ENCODE data around the gene CCDC13.
A peak's percentile ranks its signal among the peaks of the same experiment; 100 is the strongest.

CCDC13 gene

GRCh38 chr3:42752441-42752840, 20.6 kb downstream of the CCDC13 start:
- DNase-seq (ENCODE audit: low spot score): no peak

- no peak for DNase-seq (ENCODE audit: low spot score)
Measured at GRCh38 chr3:42751609-42752008, 21.4 kb downstream of the CCDC13 start.

- no peak for DNase-seq (ENCODE audit: low spot score)
Measured at GRCh38 chr3:42750834-42751233, 22.2 kb downstream of the CCDC13 start.

GRCh38 chr3:42749753-42750231, 23.3 kb downstream of the CCDC13 start:
- peak; percentile 18 for DNase-seq (ENCODE audit: low spot score)

- DNase-seq (ENCODE audit: low spot score): peak; percentile 21
Measured at GRCh38 chr3:42749025-42749752, 23.9 kb downstream of the CCDC13 start.

GRCh38 chr3:42747581-42747980, 25.5 kb downstream of the CCDC13 start:
- no peak for DNase-seq (ENCODE audit: low spot score)

- no peak for DNase-seq (ENCODE audit: low spot score)
Measured at GRCh38 chr3:42746455-42747450, 26.3 kb downstream of the CCDC13 start.

GRCh38 chr3:42745776-42746454, 27.1 kb downstream of the CCDC13 start:
- DNase-seq (ENCODE audit: low spot score): no peak

GRCh38 chr3:42745291-42745745, 27.7 kb downstream of the CCDC13 start:
- no peak for DNase-seq (ENCODE audit: low spot score)

- DNase-seq (ENCODE audit: low spot score): no peak
Measured at GRCh38 chr3:42743204-42743995, 29.7 kb downstream of the CCDC13 start.

- DNase-seq (ENCODE audit: low spot score): no peak
Measured at GRCh38 chr3:42742688-42743087, 30.4 kb downstream of the CCDC13 start.

- no peak for DNase-seq (ENCODE audit: low spot score)
Measured at GRCh38 chr3:42742259-42742658, 30.8 kb downstream of the CCDC13 start.

GRCh38 chr3:42741796-42742195, 31.3 kb downstream of the CCDC13 start:
- no peak for DNase-seq (ENCODE audit: low spot score)

GRCh38 chr3:42739401-42740158, 33.5 kb downstream of the CCDC13 start:
- no peak for DNase-seq (ENCODE audit: low spot score)

GRCh38 chr3:42736531-42736930, 36.5 kb downstream of the CCDC13 start:
- no peak for DNase-seq (ENCODE audit: low spot score)

GRCh38 chr3:42736081-42736480, 37.0 kb downstream of the CCDC13 start:
- DNase-seq (ENCODE audit: low spot score): no peak

- no peak for DNase-seq (ENCODE audit: low spot score)
Measured at GRCh38 chr3:42735615-42736014, 37.4 kb downstream of the CCDC13 start.

GRCh38 chr3:42735019-42735418, 38.0 kb downstream of the CCDC13 start:
- no peak for DNase-seq (ENCODE audit: low spot score)

- no peak for DNase-seq (ENCODE audit: low spot score)
Measured at GRCh38 chr3:42734263-42734860, 38.7 kb downstream of the CCDC13 start.

Measured in SW480 (cell line).